Liver (tissue), 9 donors: ENCODE results near the gene TLR5. TPM values are rescaled to one million over a fixed set of nuclear protein-coding genes. Genes with fewer than 3 reads are reported as not detected.

ENCODE experiments used
- DNase-seq: peaks from one replicate; pipeline ENCODE4 v3.0.0-alpha.2; 2017; ENCODE audit warnings: low spot score
- H3K27ac ChIP-seq, 2 donors: one replicate each; pipeline ENCODE4 v1.7.0; 2013; ENCODE audit warnings: inconsistent platforms in 2 of 2, low read length in 2 of 2, control low read depth in 1 of 2, low read depth in 1 of 2, mild to moderate bottlenecking in 1 of 2
- H3K27me3 ChIP-seq, 4 donors: one replicate each; pipeline versions ENCODE4 v1.6.1 to v1.7.0; 2013; ENCODE audit warnings: low read length in 3 of 4, inconsistent platforms in 1 of 4, mild to moderate bottlenecking in 1 of 4, moderate library complexity in 1 of 4; ENCODE audit not compliant: control insufficient read depth in 4 of 4, insufficient read depth in 4 of 4
- H3K36me3 ChIP-seq, 4 donors: one replicate each; pipeline versions ENCODE4 v1.6.1 to v1.7.0; 2013; ENCODE audit warnings: low read length in 3 of 4, mild to moderate bottlenecking in 3 of 4, low read depth in 1 of 4, moderate library complexity in 1 of 4; ENCODE audit not compliant: control insufficient read depth in 4 of 4, insufficient read depth in 3 of 4
- H3K4me1 ChIP-seq, 4 donors: one replicate each; pipeline versions ENCODE4 v1.6.1 to v1.7.0; 2013; ENCODE audit warnings: low read length in 3 of 4, mild to moderate bottlenecking in 3 of 4, moderate library complexity in 1 of 4; ENCODE audit not compliant: control insufficient read depth in 4 of 4, insufficient read depth in 4 of 4
- H3K4me3 ChIP-seq, 3 donors: one replicate each; pipeline versions ENCODE4 v1.6.1 to v1.7.0; 2013; ENCODE audit warnings: low read length in 3 of 3, control low read depth in 1 of 3, low read depth in 1 of 3, mild to moderate bottlenecking in 1 of 3
- H3K9ac ChIP-seq, 2 donors: one replicate each; pipeline ENCODE4 v1.7.0; 2013; ENCODE audit warnings: low read length in 2 of 2, mild to moderate bottlenecking in 2 of 2, moderate library complexity in 2 of 2, control low read depth in 1 of 2, low read depth in 1 of 2
- H3K9me3 ChIP-seq, 4 donors: one replicate each; pipeline versions ENCODE4 v1.6.1 to v1.7.0; 2013; ENCODE audit warnings: low read length in 3 of 4; ENCODE audit not compliant: control insufficient read depth in 4 of 4
- EGR1 ChIP-seq, 2 donors: IDR thresholded peaks; 2 replicates each; pipeline ENCODE4 v1.6.1; 2016 to 2018; ENCODE audit warnings: antibody characterized with exemption in 2 of 2, low read depth in 2 of 2
- FOXA1 ChIP-seq: IDR thresholded peaks from 2 replicates; pipeline ENCODE4 v1.6.1; 2016; ENCODE audit warnings: antibody characterized with exemption
- FOXA2 ChIP-seq: IDR thresholded peaks from 2 replicates; pipeline ENCODE4 v1.6.1; 2016; ENCODE audit warnings: antibody characterized with exemption
- GABPA ChIP-seq, 2 donors: IDR thresholded peaks in 1 of 2; conservative IDR thresholded peaks in 1 of 2; 2 replicates each; pipeline ENCODE4 v1.6.1; 2016; ENCODE audit warnings: antibody characterized with exemption in 2 of 2, mild to moderate bottlenecking in 1 of 2, moderate library complexity in 1 of 2
- HNF4A ChIP-seq, 2 donors: conservative IDR thresholded peaks; 2 replicates each; pipeline ENCODE4 v1.6.1; 2016; ENCODE audit warnings: antibody characterized with exemption in 2 of 2, mild to moderate bottlenecking in 2 of 2
- JUND ChIP-seq, 2 donors: IDR thresholded peaks; 2 replicates each; pipeline ENCODE4 v1.6.1; 2016; ENCODE audit warnings: antibody characterized with exemption in 2 of 2
- RXRA ChIP-seq, 2 donors: IDR thresholded peaks; 2 replicates each; pipeline ENCODE4 v1.6.1; 2017 to 2018; ENCODE audit warnings: antibody characterized with exemption in 2 of 2, mild to moderate bottlenecking in 1 of 2
- SP1 ChIP-seq: IDR thresholded peaks from 2 replicates; pipeline ENCODE4 v1.6.1; 2018; ENCODE audit warnings: antibody characterized with exemption, mild to moderate bottlenecking
- TAF1 ChIP-seq: conservative IDR thresholded peaks from 2 replicates; pipeline ENCODE4 v1.6.1; 2016; ENCODE audit warnings: antibody characterized with exemption, mild to moderate bottlenecking
- YY1 ChIP-seq: IDR thresholded peaks from 2 replicates; pipeline ENCODE4 v1.6.1; 2016; ENCODE audit warnings: antibody characterized with exemption, mild to moderate bottlenecking
- WGBS: extraction: QIAGEN DNeasy Blood & Tissue Kit; methylation state at CpG from one replicate; pipeline ENCODE4 v1.1.7; 2013; 5-methylcytosine and 5-hydroxymethylcytosine counted together
- polyA plus RNA-seq, 2 donors: library from polyadenylated mRNA; stranded (reverse) in 1 of 2; unstranded in 1 of 2; fragments of 200-250 nt in 1 of 2; fragments of >200 nt in 1 of 2; fragmentation: Nextera tagmentation in 1 of 2; extraction: Ambion mirVana in 1 of 2; gene quantifications; one replicate each; pipeline versions ENCODE4 v1.2.1 to v1.2.3, GENCODE V29; 2013 to 2015
- total RNA-seq, 2 donors: library from RNA; depleted of rRNA; stranded (reverse); fragments of >200 nt; gene quantifications; one replicate each; pipeline ENCODE4 v1.2.3, GENCODE V29; 2014
- TF ChIP-seq, protein P1 (sequence below): IDR thresholded peaks from 2 replicates; pipeline ENCODE4 v1.6.1; 2016; ENCODE audit warnings: antibody characterized with exemption, mild to moderate bottlenecking
- TF ChIP-seq, protein P2 (sequence below): IDR thresholded peaks from 2 replicates; pipeline ENCODE4 v1.6.1; 2016; ENCODE audit warnings: antibody characterized with exemption
- TF ChIP-seq, protein P3 (sequence below): IDR thresholded peaks from 2 replicates; pipeline ENCODE4 v1.6.1; 2016; ENCODE audit warnings: antibody characterized with exemption
- donor health status: healthy.
- donor health status: healthy.
- donor health status: healthy.
- donor health status: healthy.
- donor health status: healthy.

Gene TLR5
- total and polyA plus RNA-seq, 4 donors: 0.93 to 2.4 (median 1.5) TPM

GRCh38 chr1:223153177-223154119, 10.4 kb upstream of the TLR5 start:
- H3K4me1 ChIP-seq: peaks cover 0 to 2% (median 0%) of the 10 kb centered on the region in 4 donors
- no peaks in the 10 kb centered on the region for H3K27me3 ChIP-seq
- H3K9ac ChIP-seq: no peak overlapping the region
- TF ChIP-seq TAF1 (no peak), JUND (IDR thresholded peaks at IDR 0.05) (peak in 1 of 2 donors; percentile 14)
- 76% methylated on average over 3 of the region's 3 CpGs for WGBS
- no peak overlapping the region for H3K4me3 ChIP-seq
- DNase-seq: no peak
- H3K27ac ChIP-seq: no peak overlapping the region
- H3K9me3 ChIP-seq: no peaks in the 10 kb centered on the region
- no peaks in the 10 kb centered on the region for H3K36me3 ChIP-seq

- Histone ChIP-seq H3K4me1 (peaks cover 0 to 2% (median 0%) of the 10 kb centered on the region in 4 donors), H3K27ac (no peak overlapping the region), H3K4me3 (no peak overlapping the region), H3K9ac (no peak overlapping the region), H3K36me3 (no peaks in the 10 kb centered on the region), H3K27me3 (no peaks in the 10 kb centered on the region), H3K9me3 (peaks cover 0 to 4% (median 0%) of the 10 kb centered on the region in 4 donors)
- TF ChIP-seq TAF1: no peak
- TF ChIP-seq HNF4A (conservative IDR thresholded peaks at IDR 0.05): no peak
- no peak for TF ChIP-seq EGR1 (IDR thresholded peaks at IDR 0.05; ENCODE audit: low read depth in 2 of 2)
- TF ChIP-seq, protein P1, sequence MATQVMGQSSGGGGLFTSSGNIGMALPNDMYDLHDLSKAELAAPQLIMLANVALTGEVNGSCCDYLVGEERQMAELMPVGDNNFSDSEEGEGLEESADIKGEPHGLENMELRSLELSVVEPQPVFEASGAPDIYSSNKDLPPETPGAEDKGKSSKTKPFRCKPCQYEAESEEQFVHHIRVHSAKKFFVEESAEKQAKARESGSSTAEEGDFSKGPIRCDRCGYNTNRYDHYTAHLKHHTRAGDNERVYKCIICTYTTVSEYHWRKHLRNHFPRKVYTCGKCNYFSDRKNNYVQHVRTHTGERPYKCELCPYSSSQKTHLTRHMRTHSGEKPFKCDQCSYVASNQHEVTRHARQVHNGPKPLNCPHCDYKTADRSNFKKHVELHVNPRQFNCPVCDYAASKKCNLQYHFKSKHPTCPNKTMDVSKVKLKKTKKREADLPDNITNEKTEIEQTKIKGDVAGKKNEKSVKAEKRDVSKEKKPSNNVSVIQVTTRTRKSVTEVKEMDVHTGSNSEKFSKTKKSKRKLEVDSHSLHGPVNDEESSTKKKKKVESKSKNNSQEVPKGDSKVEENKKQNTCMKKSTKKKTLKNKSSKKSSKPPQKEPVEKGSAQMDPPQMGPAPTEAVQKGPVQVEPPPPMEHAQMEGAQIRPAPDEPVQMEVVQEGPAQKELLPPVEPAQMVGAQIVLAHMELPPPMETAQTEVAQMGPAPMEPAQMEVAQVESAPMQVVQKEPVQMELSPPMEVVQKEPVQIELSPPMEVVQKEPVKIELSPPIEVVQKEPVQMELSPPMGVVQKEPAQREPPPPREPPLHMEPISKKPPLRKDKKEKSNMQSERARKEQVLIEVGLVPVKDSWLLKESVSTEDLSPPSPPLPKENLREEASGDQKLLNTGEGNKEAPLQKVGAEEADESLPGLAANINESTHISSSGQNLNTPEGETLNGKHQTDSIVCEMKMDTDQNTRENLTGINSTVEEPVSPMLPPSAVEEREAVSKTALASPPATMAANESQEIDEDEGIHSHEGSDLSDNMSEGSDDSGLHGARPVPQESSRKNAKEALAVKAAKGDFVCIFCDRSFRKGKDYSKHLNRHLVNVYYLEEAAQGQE: no peak
- TF ChIP-seq GABPA (IDR thresholded peaks at IDR 0.05 in 1 of 2, conservative IDR thresholded peaks at IDR 0.05 in 1 of 2): no peak
- TF ChIP-seq, protein P2, sequence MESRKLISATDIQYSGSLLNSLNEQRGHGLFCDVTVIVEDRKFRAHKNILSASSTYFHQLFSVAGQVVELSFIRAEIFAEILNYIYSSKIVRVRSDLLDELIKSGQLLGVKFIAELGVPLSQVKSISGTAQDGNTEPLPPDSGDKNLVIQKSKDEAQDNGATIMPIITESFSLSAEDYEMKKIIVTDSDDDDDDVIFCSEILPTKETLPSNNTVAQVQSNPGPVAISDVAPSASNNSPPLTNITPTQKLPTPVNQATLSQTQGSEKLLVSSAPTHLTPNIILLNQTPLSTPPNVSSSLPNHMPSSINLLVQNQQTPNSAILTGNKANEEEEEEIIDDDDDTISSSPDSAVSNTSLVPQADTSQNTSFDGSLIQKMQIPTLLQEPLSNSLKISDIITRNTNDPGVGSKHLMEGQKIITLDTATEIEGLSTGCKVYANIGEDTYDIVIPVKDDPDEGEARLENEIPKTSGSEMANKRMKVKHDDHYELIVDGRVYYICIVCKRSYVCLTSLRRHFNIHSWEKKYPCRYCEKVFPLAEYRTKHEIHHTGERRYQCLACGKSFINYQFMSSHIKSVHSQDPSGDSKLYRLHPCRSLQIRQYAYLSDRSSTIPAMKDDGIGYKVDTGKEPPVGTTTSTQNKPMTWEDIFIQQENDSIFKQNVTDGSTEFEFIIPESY: no peak
- TF ChIP-seq, protein P3, sequence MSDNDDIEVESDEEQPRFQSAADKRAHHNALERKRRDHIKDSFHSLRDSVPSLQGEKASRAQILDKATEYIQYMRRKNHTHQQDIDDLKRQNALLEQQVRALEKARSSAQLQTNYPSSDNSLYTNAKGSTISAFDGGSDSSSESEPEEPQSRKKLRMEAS: no peak
- TF ChIP-seq YY1: no peak
- no peak for TF ChIP-seq FOXA1
- no peak for TF ChIP-seq RXRA (IDR thresholded peaks at IDR 0.05)
- no peak for TF ChIP-seq SP1
- TF ChIP-seq FOXA2: no peak
- 78% methylated on average over 4 of the region's 4 CpGs for WGBS
- DNase-seq: no peak
These were observed 9.4 kb upstream of the TLR5 start for GRCh38 chr1:223152399-223152798.
